Subcutaneous adipose tissue (tissue), 4 donors: ENCODE results near the gene TCEA2. TPM values are rescaled to one million over a fixed set of nuclear protein-coding genes. Genes with fewer than 3 reads are reported as not detected.

Source experiments
- CTCF ChIP-seq: fragments of 450-650 bp; IDR thresholded peaks from one replicate; pipeline ENCODE4 v1.5.1; 2016; ENCODE audit warnings: low read depth, mild to moderate bottlenecking, control low read depth, antibody characterized with exemption, moderate library complexity
- total RNA-seq, 4 donors: library from RNA; depleted of rRNA; stranded (reverse); fragments of >200 nt; gene quantifications; one replicate each; pipeline ENCODE4 v1.1.0, GENCODE V29; 2016

Gene TCEA2
- total RNA-seq, 4 donors from 2014 or later: 30.8 to 36.9 (median 33.2) TPM

GRCh38 chr20:64114356-64114971 lies 51.5 kb downstream of the TCEA2 start:
- TF ChIP-seq CTCF: no peak

- no peak for TF ChIP-seq CTCF
Measured at GRCh38 chr20:64115171-64115911, 52.3 kb downstream of the TCEA2 start.

DNA sequence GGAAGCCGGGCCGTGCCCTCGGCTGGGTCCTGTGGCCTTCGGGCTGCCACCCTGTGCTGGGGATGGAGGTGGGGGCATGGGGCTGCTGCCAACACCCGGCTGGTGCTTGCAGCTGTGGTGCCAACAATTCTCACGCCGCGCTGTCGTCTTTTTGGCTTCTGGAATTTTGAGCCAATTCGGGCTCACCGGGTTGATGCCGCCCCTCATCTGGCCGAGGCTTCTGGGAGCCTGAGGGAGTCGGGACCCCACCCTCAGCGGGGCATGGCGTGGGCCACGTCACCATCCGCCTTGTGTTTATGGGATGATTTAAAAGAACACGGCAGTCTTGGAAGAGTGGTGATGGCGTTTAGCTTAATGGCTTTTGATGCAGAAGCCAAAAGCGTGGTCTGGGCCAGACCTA lies 53.0 kb downstream of the TCEA2 start:
- no peak for TF ChIP-seq CTCF

DNA sequence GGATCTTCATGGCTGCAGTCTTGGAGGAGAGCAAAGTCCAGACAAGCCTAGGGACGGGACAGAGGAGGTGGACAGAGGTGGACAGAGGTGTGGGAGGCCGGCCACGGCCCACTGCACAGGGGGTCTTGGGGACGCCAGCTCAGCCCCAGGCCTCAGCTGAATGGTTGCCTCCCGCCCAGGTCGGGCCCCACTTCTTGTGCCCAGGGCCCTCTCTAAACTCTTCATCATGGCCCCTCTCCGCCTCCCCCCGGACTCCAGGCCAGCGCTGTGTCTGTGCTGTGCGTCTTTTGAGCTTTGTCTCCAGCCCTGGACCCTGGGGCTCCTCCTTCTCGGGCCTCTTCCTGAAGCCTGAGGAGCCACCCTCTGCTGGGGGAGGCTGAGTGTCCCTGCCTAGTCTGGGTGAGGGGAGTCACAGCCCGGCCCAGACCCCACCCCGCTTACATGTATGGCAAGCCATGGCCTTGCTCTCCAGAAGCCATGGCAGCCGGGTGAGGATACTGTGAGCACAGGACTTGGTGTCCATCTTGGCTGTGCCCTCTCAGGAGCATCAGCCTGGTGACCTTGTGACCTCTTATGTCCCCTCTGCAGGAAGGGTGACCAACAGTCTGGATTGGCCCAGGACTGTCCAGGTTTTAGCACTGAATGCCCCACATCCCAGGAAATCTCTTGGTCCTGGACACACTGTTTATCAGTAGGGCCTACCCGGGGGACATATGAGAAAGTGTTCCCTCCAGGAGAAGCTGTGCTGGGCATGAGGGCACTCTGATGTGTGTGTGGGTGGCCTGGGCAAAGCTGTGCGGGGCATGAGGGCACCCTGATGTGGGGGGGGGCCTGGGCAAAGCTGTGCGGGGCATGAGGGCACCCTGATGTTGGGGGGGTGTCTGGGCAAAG lies 53.8 kb downstream of the TCEA2 start:
- no peak for TF ChIP-seq CTCF

DNA sequence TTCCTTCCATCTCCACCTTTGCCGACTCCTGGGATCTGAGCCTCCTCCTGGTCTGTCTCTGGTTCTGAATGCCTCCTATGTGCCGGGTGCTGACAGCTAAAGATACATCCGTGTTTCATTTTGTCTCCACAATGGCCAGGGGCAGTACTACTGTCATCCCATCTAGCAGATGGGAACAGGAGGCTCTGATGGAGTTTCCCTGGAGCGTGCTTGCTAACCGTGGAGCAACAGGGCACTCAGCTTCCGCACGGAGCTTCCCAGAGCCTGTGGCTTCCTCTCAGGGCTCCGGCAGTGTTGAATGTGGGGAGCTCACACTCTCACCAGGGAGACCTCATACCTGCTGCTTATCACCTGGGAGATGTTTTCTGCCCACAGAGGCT lies 56.3 kb downstream of the TCEA2 start:
- TF ChIP-seq CTCF: no peak

- TF ChIP-seq CTCF: no peak
Measured at GRCh38 chr20:64119681-64120341, 56.8 kb downstream of the TCEA2 start.

DNA sequence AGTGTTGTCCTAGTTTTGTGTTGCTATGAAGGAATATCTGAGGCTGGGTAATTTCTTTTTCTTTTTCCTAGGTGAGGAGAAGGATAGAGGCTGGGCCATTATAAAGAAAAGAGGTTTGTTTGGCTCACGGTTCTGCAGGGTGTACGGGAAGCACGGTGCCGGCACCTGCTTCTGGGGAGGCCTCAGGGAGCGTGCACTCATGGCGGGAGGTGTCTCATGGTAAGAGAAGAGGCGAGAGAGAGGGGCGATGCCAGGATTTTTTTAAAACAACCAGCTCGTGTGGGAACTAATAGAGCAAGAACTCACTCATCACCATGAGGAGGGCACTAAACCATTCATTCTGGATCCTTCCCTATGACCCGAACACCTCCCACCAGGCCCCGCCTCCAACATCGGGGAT lies 58.6 kb downstream of the TCEA2 start:
- TF ChIP-seq CTCF: no peak
